Astrocyte of the cerebellum (primary cell): ENCODE measurements around the gene CDH4.
"Not testable (repeated sequence)": the region's sequence is repeated elsewhere in the genome, so short reads cannot be mapped to it uniquely, and the experiment has no call there.

Experiments
- DNase-seq: peaks from one replicate; pipeline ENCODE4 v3.0.0-alpha.2; 2011; ENCODE audit warnings: low read depth
- H3K4me3 ChIP-seq: 2 replicates; pipeline ENCODE4 v1.5.1; 2011; ENCODE audit warnings: mild to moderate bottlenecking, low read depth, low read length, moderate library complexity
- CTCF ChIP-seq: IDR thresholded peaks from 2 replicates; pipeline ENCODE4 v1.5.1; 2012; ENCODE audit warnings: low read length, low read depth, moderate library complexity, mild to moderate bottlenecking; ENCODE audit errors: missing control alignments
- in situ Hi-C: cut with HindIII; loops from 2 replicates; pipeline ENCODE4 v1.10.0; 2017; ENCODE audit warnings: low sequenced_read_pairs

The CDH4 gene

GRCh38 chr20:61464307-61465303 is 212.5 kb downstream of the CDH4 start:
- in situ Hi-C loops = loop anchor here (5.0 kb wide), 1 partner anchor 98 kb away; no protein-coding TSS in a partner anchor
- no peak for DNase-seq
- no peak for TF ChIP-seq CTCF
- no peak overlapping the region for H3K4me3 ChIP-seq

GRCh38 chr20:61475729-61476128 is 223.7 kb downstream of the CDH4 start:
- in situ Hi-C loops = no loop called here
- H3K4me3 ChIP-seq = no peak overlapping the region
- no peak for TF ChIP-seq CTCF
- no peak for DNase-seq

GRCh38 chr20:61476956-61477355 is 224.9 kb downstream of the CDH4 start:
- H3K4me3 ChIP-seq = no peak overlapping the region
- in situ Hi-C loops = no loop called here
- TF ChIP-seq CTCF = no peak
- DNase-seq = no peak

GRCh38 chr20:61477451-61477861 is 225.4 kb downstream of the CDH4 start:
- TF ChIP-seq CTCF = no peak
- in situ Hi-C loops = no loop called here
- DNase-seq = no peak
- no peak overlapping the region for H3K4me3 ChIP-seq

- no peak for DNase-seq
- in situ Hi-C loops = no loop called here
- TF ChIP-seq CTCF = no peak
- H3K4me3 ChIP-seq = no peak overlapping the region
Measured at GRCh38 chr20:61478094-61478493, 226.0 kb downstream of the CDH4 start.

GRCh38 chr20:61478611-61479305 is 226.7 kb downstream of the CDH4 start:
- no peak overlapping the region for H3K4me3 ChIP-seq
- DNase-seq = no peak
- TF ChIP-seq CTCF = no peak
- in situ Hi-C loops = no loop called here

- DNase-seq, in situ Hi-C loops: not testable (repeated sequence)
Measured at GRCh38 chr20:61479433-61479832, 227.4 kb downstream of the CDH4 start.

More at GRCh38 chr20:61479433-61479832, 227.4 kb downstream of the CDH4 start:
- H3K4me3 ChIP-seq = not testable (repeated sequence)
